CD8-positive, alpha-beta memory T cell (primary cell): Measurements from ENCODE around the gene TNFAIP1. TPM values are rescaled to one million over a fixed set of nuclear protein-coding genes. Genes with fewer than 3 reads are reported as not detected.

ENCODE experiments used
- CTCF ChIA-PET: fragments of 350-600 bp; sonication (Branson Sonifier 250); formaldehyde crosslinking; loops from one replicate; lab custom pipeline; 2021; ENCODE audit warnings: antibody characterized with exemption; lab: Charles Lee
- POLR2A ChIA-PET: fragments of 350-600 bp; sonication (Branson Sonifier 250); formaldehyde crosslinking; loops from one replicate; lab custom pipeline; 2021; ENCODE audit warnings: antibody characterized with exemption; lab: Charles Lee
- DNase-seq, 5 donors: peaks; one replicate each; pipeline versions ENCODE4 v3.0.0 to v3.0.0-alpha.2; 2020 to 2022; ENCODE audit warnings: mixed read lengths in 1 of 5
- H3K27ac ChIP-seq: one replicate; pipeline ENCODE4 v1.7.0; 2013; ENCODE audit warnings: low read depth, mild to moderate bottlenecking, low read length, moderate library complexity
- H3K27me3 ChIP-seq: 2 replicates; pipeline ENCODE4 v1.7.0; 2013; ENCODE audit warnings: low read length, mild to moderate bottlenecking; ENCODE audit not compliant: insufficient read depth, poor library complexity, severe bottlenecking
- H3K36me3 ChIP-seq: 2 replicates; pipeline ENCODE4 v1.7.0; 2013; ENCODE audit warnings: mild to moderate bottlenecking, low read length, moderate library complexity; ENCODE audit not compliant: insufficient read depth
- H3K4me1 ChIP-seq: 2 replicates; pipeline ENCODE4 v1.7.0; 2013; ENCODE audit warnings: mild to moderate bottlenecking, low read length, moderate library complexity; ENCODE audit not compliant: insufficient read depth
- H3K4me3 ChIP-seq: 2 replicates; pipeline ENCODE4 v1.7.0; 2013; ENCODE audit warnings: mild to moderate bottlenecking, low read length
- H3K9me3 ChIP-seq: 2 replicates; pipeline ENCODE4 v1.7.0; 2013; ENCODE audit warnings: mild to moderate bottlenecking, low read length
- H3K27ac Mint-ChIP-seq, 8 donors: one replicate each; pipeline ENCODE4 v1.8.0; 2020 to 2021; ENCODE audit warnings: mixed read lengths in 8 of 8, mild to moderate bottlenecking in 6 of 8, inconsistent platforms in 3 of 8, moderate library complexity in 3 of 8
- H3K27me3 Mint-ChIP-seq, 2 donors: one replicate each; pipeline ENCODE4 v1.8.0; 2020 to 2021; ENCODE audit warnings: mixed read lengths in 2 of 2, mild to moderate bottlenecking in 1 of 2, moderate library complexity in 1 of 2
- H3K36me3 Mint-ChIP-seq, 3 donors: one replicate each; pipeline ENCODE4 v1.8.0; 2020 to 2021; ENCODE audit warnings: mixed read lengths in 3 of 3, inconsistent platforms in 1 of 3, mild to moderate bottlenecking in 1 of 3
- H3K4me1 Mint-ChIP-seq, 3 donors: one replicate each; pipeline ENCODE4 v1.8.0; 2020 to 2021; ENCODE audit warnings: mixed read lengths in 3 of 3, inconsistent platforms in 1 of 3, mild to moderate bottlenecking in 1 of 3
- H3K4me3 Mint-ChIP-seq, 7 donors: one replicate each; pipeline ENCODE4 v1.8.0; 2020 to 2021; ENCODE audit warnings: mixed read lengths in 7 of 7, mild to moderate bottlenecking in 6 of 7, moderate library complexity in 4 of 7, inconsistent platforms in 2 of 7
- H3K9me3 Mint-ChIP-seq, 5 donors: one replicate each; pipeline ENCODE4 v1.8.0; 2020 to 2022; ENCODE audit warnings: mixed read lengths in 5 of 5, mild to moderate bottlenecking in 3 of 5, moderate library complexity in 2 of 5, inconsistent platforms in 1 of 5
- polyA plus RNA-seq: library from polyadenylated mRNA; unstranded; fragments of 300-500 nt; fragmentation: Illumina TruSeq; gene quantifications from one replicate; pipeline ENCODE4 v1.2.3, GENCODE V29; 2021
- total RNA-seq, 2 experiments: library from RNA; stranded (reverse); gene quantifications; one replicate each; pipeline ENCODE4 v1.2.3, GENCODE V29; 2021

The TNFAIP1 gene
- total and polyA plus RNA-seq, 3 experiments from 2014 or later, result 10.6 to 30.6 (median 29.0) TPM

DNA sequence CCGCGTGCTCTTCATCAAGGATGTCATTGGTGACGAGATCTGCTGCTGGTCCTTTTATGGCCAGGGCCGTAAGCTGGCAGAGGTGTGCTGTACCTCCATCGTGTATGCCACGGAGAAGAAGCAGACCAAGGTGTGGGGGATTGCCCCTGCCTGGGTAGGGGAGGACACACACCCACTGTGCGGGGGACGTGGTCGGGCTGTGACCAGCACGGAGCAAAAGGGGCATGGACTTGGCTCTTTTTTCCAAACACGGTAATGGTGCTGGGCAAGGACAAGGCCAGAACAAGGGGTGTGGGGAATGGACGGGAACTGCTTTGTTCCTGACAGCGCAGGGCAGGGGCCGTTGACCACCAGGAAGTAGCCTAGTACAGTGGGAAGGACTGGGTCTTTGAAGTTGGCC lies 6.8 kb downstream of the TNFAIP1 start:
- Histone ChIP-seq H3K27ac (no peak overlapping the region), H3K9me3 (no peaks in the 10 kb centered on the region), H3K36me3 (peaks cover 29% of the 10 kb centered on the region), H3K4me3 (no peak overlapping the region), H3K27me3 (no peaks in the 10 kb centered on the region), H3K4me1 (peaks cover 5% of the 10 kb centered on the region)
- Mint-ChIP-seq H3K4me3 (no peak overlapping the region), H3K36me3 (peaks cover 0 to 83% (median 7%) of the 10 kb centered on the region in 3 donors), H3K27me3 (no peaks in the 10 kb centered on the region), H3K4me1 (peaks cover 6 to 9% (median 6%) of the 10 kb centered on the region in 3 donors), H3K9me3 (no peaks in the 10 kb centered on the region), H3K27ac (peak overlapping the region in 1 of 8 donors; percentile 56)
- POLR2A ChIA-PET, result interaction anchor here (0.6 kb wide), 1 partner anchor 10 kb away, joined by 5 read pairs; no protein-coding TSS in a partner anchor
- no peak for DNase-seq
- CTCF ChIA-PET, result no interaction called here

GRCh38 chr17:28343491-28343932 lies 8.0 kb downstream of the TNFAIP1 start:
- H3K36me3 ChIP-seq, result peaks cover 38% of the 10 kb centered on the region
- H3K27ac Mint-ChIP-seq, result peak overlapping the region in 2 of 8 donors; percentile 26 to 42
- H3K36me3 Mint-ChIP-seq, result peaks cover 0 to 90% (median 7%) of the 10 kb centered on the region in 3 donors
- no peaks in the 10 kb centered on the region for H3K9me3 Mint-ChIP-seq
- no peaks in the 10 kb centered on the region for H3K9me3 ChIP-seq
- H3K4me3 ChIP-seq, result no peak overlapping the region
- ChIA-PET POLR2A (no interaction called here), CTCF (no interaction called here)
- no peak overlapping the region for H3K4me3 Mint-ChIP-seq
- DNase-seq, result no peak
- no peak overlapping the region for H3K27ac ChIP-seq
- H3K27me3 ChIP-seq, result no peaks in the 10 kb centered on the region
- H3K27me3 Mint-ChIP-seq, result no peaks in the 10 kb centered on the region
- no peaks in the 10 kb centered on the region for H3K4me1 ChIP-seq
- peaks cover 0 to under 1% (median 0%) of the 10 kb centered on the region in 3 donors for H3K4me1 Mint-ChIP-seq

DNA sequence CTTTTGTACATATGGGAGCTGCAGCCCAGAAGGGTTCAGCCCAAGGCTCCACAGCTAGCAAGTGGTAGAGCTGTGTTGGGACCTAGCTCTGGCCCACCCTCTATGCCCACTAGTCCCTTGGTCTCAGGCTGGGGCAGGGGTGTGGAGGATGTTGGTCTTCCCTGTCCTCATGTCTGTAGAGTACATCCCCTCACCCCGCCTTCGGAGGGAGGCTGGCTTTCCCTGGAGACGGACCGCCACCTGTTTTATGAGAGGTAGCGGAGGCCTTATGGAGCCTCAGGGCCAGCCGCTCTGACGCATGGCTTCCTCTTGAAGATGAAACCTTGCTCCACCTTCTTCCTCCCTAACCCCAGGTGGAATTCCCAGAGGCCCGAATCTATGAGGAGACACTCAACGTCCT lies 8.4 kb downstream of the TNFAIP1 start:
- no peak overlapping the region for H3K4me3 ChIP-seq
- no peaks in the 10 kb centered on the region for H3K27me3 Mint-ChIP-seq
- peaks cover 38% of the 10 kb centered on the region for H3K36me3 ChIP-seq
- no peaks in the 10 kb centered on the region for H3K4me1 Mint-ChIP-seq
- H3K9me3 Mint-ChIP-seq, result no peaks in the 10 kb centered on the region
- DNase-seq, result no peak
- no peaks in the 10 kb centered on the region for H3K27me3 ChIP-seq
- POLR2A ChIA-PET, result no interaction called here
- peak overlapping the region in 1 of 8 donors; percentile 42 for H3K27ac Mint-ChIP-seq
- H3K4me1 ChIP-seq, result no peaks in the 10 kb centered on the region
- CTCF ChIA-PET, result no interaction called here
- H3K9me3 ChIP-seq, result no peaks in the 10 kb centered on the region
- H3K27ac ChIP-seq, result no peak overlapping the region
- H3K36me3 Mint-ChIP-seq, result peaks cover 0 to 94% (median 7%) of the 10 kb centered on the region in 3 donors
- H3K4me3 Mint-ChIP-seq, result no peak overlapping the region

- Histone ChIP-seq H3K4me1 (no peaks in the 10 kb centered on the region), H3K27me3 (no peaks in the 10 kb centered on the region), H3K27ac (no peak overlapping the region), H3K9me3 (no peaks in the 10 kb centered on the region), H3K4me3 (no peak overlapping the region), H3K36me3 (peaks cover 39% of the 10 kb centered on the region)
- H3K36me3 Mint-ChIP-seq, result peaks cover 0 to 93% (median 7%) of the 10 kb centered on the region in 3 donors
- ChIA-PET CTCF (interaction anchor here (1.4 kb wide), 1 partner anchor 9 kb away, joined by 4 read pairs; the partner anchor contains the start of genes IFT20 and TNFAIP1), POLR2A (no interaction called here)
- H3K9me3 Mint-ChIP-seq, result no peaks in the 10 kb centered on the region
- no peaks in the 10 kb centered on the region for H3K4me1 Mint-ChIP-seq
- no peaks in the 10 kb centered on the region for H3K27me3 Mint-ChIP-seq
- DNase-seq, result no peak
- no peak overlapping the region for H3K27ac Mint-ChIP-seq
- H3K4me3 Mint-ChIP-seq, result no peak overlapping the region
Observed at GRCh38 chr17:28344435-28344901, 8.9 kb downstream of the TNFAIP1 start.

- H3K36me3 ChIP-seq, result peaks cover 49% of the 10 kb centered on the region
- no peaks in the 10 kb centered on the region for H3K27me3 ChIP-seq
- no peaks in the 10 kb centered on the region for H3K9me3 Mint-ChIP-seq
- POLR2A ChIA-PET, result no interaction called here
- DNase-seq, result no peak
- no peaks in the 10 kb centered on the region for H3K9me3 ChIP-seq
- CTCF ChIA-PET, result interaction anchor here (1.4 kb wide), 1 partner anchor 10 kb away, joined by 4 read pairs; the partner anchor contains the start of genes IFT20 and TNFAIP1
- H3K4me3 ChIP-seq, result no peak overlapping the region
- H3K36me3 Mint-ChIP-seq, result peaks cover 0 to 92% (median 7%) of the 10 kb centered on the region in 3 donors
- H3K4me3 Mint-ChIP-seq, result no peak overlapping the region
- no peaks in the 10 kb centered on the region for H3K4me1 ChIP-seq
- H3K4me1 Mint-ChIP-seq, result no peaks in the 10 kb centered on the region
- H3K27me3 Mint-ChIP-seq, result no peaks in the 10 kb centered on the region
- H3K27ac Mint-ChIP-seq, result peak overlapping the region in 1 of 8 donors; percentile 21
- H3K27ac ChIP-seq, result no peak overlapping the region
Observed at GRCh38 chr17:28345419-28346198, 10.0 kb downstream of the TNFAIP1 start.

DNA sequence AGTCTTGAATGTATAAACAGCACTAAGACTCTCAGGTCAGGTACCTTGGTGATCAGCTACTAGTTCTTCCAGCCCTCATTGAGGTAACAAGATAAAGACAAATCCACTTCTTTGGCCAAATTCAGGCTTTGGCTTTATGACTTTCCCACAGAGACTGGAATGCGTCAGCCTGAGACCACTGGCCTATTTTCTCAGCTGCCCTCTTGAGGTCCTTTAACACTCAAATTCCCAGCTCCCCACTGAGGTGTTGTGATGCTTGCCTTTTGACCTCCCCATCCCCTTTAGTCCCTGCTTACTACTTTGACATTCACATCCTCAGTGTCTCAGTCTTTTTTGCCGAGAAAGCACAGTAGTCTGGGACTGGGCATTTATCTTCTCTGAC lies 10.6 kb downstream of the TNFAIP1 start:
- no peaks in the 10 kb centered on the region for H3K27me3 ChIP-seq
- Mint-ChIP-seq H3K27ac (peak overlapping the region in 1 of 8 donors; percentile 21), H3K36me3 (peaks cover 0 to 92% (median 11%) of the 10 kb centered on the region in 3 donors), H3K9me3 (no peaks in the 10 kb centered on the region), H3K4me3 (no peak overlapping the region), H3K4me1 (no peaks in the 10 kb centered on the region), H3K27me3 (no peaks in the 10 kb centered on the region)
- H3K4me1 ChIP-seq, result no peaks in the 10 kb centered on the region
- H3K9me3 ChIP-seq, result no peaks in the 10 kb centered on the region
- peaks cover 55% of the 10 kb centered on the region for H3K36me3 ChIP-seq
- H3K4me3 ChIP-seq, result no peak overlapping the region
- H3K27ac ChIP-seq, result no peak overlapping the region
- no peak for DNase-seq
- ChIA-PET CTCF (no interaction called here), POLR2A (no interaction called here)

DNA sequence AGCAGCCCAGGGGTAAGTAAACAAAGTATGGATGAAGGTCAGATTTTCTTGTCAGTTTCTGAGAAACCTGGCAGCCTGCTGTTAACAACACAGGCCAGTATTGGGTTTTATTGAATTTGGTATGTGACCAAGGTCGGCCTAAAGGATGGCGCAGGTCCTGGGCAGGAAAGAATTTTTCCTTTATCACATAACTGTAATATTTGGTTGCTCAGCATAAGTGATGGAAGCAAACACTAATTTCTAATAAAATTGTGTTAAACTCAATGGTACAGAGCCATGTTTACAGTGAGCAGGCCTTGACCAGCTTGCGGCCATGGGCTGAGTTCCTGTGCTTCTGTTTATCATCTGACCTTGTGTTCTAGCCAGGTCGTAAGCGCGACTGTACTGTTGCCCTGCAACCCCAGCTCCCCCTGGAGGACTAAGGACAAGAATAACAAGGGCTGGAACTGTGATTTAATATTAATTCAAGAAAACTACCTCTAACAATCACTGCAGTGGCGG lies 11.2 kb downstream of the TNFAIP1 start:
- Mint-ChIP-seq H3K9me3 (no peaks in the 10 kb centered on the region), H3K4me1 (no peaks in the 10 kb centered on the region), H3K27ac (no peak overlapping the region), H3K36me3 (peaks cover under 1 to 92% (median 15%) of the 10 kb centered on the region in 3 donors), H3K4me3 (no peak overlapping the region), H3K27me3 (no peaks in the 10 kb centered on the region)
- Histone ChIP-seq H3K9me3 (no peaks in the 10 kb centered on the region), H3K4me3 (no peak overlapping the region), H3K4me1 (no peaks in the 10 kb centered on the region), H3K36me3 (peaks cover 57% of the 10 kb centered on the region), H3K27ac (no peak overlapping the region), H3K27me3 (no peaks in the 10 kb centered on the region)
- CTCF ChIA-PET, result interaction anchor here (1.1 kb wide), 1 partner anchor 11 kb away, joined by 3 read pairs; the partner anchor contains the start of genes IFT20 and TNFAIP1
- POLR2A ChIA-PET, result no interaction called here
- DNase-seq, result no peak
